Putamen (tissue), 1 donor: ENCODE results near the gene AKR1B1.
"Not testable (repeated sequence)": the region's sequence is repeated elsewhere in the genome, so short reads cannot be mapped to it uniquely, and the experiment has no call there.

ENCODE experiments used
- DNase-seq: peaks from one replicate; pipeline ENCODE4 v3.0.0-alpha.2; 2016; ENCODE audit warnings: low spot score

Gene AKR1B1

GRCh38 chr7:134458806-134459698 lies at the start of gene AKR1B1:
TSS of gene AKR1B1 (minus strand) at chr7:134459100. CDS start at chr7:134459062, 38 bp downstream.
- DNase-seq: peak; percentile 91

DNA sequence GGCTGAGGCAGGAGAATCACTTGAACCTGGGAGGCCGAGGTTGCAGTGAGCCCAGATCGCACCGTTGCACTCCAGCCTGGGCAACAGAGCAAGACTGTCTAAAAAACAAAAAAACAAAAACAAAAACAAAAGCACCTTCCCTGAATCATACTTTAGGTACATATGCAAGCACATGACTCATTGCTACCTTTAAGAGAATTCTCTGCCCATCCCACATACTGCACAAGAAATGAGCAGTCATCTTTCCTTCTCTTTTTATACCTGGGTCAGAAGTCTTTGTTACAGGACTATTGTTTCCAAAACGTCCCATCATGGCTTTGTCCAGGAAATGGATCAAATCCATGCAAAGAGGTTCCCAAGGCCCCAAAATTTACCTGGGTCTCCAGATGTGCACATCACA lies 47.0 kb upstream of the AKR1B1 start:
- no peak for DNase-seq

GRCh38 chr7:134504660-134505164 lies 45.8 kb upstream of the AKR1B1 start:
- no peak for DNase-seq

- DNase-seq: no peak
These were observed 43.8 kb upstream of the AKR1B1 start for GRCh38 chr7:134502463-134503371.

GRCh38 chr7:134500982-134501381 lies 42.1 kb upstream of the AKR1B1 start:
- DNase-seq: no peak

- DNase-seq: no peak
These were observed 41.5 kb upstream of the AKR1B1 start for GRCh38 chr7:134500406-134500805.

DNA sequence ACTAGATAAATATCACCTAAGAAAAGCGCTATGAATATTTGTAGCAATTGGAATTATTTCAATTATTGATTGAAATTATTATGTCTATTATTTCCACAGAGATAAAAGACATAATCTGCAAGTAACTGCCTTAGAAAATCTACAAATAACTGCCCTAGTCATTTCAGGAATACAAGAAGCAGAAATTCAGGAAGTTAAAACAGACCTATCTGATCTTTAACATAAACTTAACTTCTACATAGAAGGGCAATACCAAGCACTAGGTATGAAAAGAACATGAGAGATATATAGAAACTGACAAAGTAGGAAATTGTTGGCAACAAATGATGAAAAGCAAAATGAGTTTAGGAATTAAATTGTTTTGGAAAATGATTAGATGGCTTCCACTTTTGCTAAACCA lies 36.6 kb upstream of the AKR1B1 start:
- no peak for DNase-seq

- no peak for DNase-seq
These were observed 34.2 kb upstream of the AKR1B1 start for GRCh38 chr7:134493091-134493490.

DNA sequence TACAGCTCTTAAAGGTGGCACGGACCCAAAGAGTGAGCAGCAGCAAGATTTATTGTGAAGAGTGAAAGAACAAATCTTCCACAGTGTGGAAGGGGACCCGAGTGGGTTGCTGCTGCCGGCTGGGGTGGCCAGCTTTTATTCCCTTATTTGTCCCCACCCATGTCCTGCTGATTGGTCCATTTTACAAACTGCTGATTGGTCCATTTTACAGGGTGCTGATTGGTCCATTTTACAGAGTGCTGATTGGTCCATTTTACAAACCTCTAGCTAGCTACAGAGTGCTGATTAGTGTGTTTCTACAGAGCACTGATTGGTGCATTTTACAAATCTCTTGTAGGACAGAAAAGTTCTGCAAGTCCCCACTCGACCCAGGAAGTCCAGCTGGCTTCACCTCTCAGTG lies 28.8 kb upstream of the AKR1B1 start:
- not testable (repeated sequence) for DNase-seq

DNA sequence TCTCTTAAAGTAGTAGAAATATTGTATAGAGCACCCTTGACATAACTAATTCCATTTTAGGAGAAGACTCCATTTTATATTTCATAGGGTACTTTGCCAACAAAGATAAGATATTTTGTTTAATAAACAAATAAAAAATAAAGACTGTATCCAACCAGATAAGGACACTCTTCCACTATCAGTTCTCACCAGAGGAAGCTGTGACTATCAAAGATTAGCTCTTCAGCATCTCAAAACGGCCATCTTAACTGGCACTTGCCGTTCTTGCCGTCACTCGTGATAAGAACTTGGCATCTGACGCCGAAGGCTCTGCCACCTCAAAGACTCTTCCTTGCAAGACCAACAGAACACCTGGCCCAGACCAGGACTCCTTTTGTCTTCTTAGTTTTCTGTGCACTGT lies 26.3 kb upstream of the AKR1B1 start:
- no peak for DNase-seq

GRCh38 chr7:134483296-134483695 lies 24.4 kb upstream of the AKR1B1 start:
- no peak for DNase-seq

DNA sequence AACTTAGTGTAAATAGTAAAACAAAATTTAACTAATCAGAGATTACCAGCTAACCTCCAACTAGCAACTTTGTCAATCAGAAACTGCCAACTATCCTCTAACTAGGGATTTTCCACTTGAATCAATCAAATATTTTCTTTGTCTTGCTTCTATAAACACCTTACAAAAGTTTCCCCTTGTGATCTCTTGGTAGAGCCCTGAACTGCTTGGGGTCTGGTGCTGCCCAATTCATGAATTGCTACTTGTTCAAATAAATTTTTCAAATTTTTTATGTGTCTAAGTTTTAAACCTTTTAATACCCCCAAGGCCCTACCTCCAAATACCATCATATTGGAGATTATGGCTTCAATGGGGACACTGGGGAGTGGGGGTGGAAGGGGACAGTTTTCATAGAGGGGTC lies 24.0 kb upstream of the AKR1B1 start:
- DNase-seq: no peak

DNA sequence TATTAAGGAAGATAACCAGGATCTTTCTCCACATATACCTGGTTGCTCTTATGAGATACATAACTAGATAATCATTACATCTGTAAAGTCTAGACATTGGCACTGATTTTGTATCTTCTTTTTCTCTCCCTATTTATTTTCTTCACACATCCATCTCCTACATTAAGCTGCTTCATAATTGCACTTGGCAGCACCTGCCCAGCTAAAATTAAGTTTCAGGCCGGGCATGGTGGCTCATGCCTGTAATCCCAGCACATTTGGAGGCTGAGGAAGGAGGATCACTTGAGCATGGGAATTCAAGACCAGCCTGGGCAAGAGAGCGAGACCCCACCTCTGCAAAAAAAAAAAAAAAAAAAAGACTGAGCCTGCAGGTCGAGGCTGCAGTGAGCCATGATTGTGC lies 22.3 kb upstream of the AKR1B1 start:
- no peak for DNase-seq

DNA sequence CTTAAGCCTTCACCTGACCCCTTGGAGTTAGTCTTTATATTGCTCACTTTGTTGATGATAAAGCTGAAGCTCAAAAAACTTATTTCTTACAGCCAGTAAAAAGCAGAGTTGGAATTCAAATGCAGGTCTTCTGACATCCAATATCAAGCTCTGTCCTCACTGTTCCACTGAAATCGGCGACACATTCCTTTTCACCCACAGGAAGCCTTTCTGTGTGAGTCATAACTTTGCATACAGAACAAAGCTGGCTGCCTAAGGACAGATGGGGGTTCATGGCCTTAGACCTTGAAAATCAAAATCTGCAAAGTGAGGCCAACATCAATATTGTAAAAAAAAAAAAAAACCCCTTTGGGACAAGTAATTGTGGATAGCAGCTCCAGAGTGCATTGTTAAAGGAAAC lies 21.8 kb upstream of the AKR1B1 start:
- DNase-seq: no peak

GRCh38 chr7:134480202-134480601 lies 21.3 kb upstream of the AKR1B1 start:
- no peak for DNase-seq

- no peak for DNase-seq
These were observed 19.8 kb upstream of the AKR1B1 start for GRCh38 chr7:134478707-134479106.

- DNase-seq: no peak
These were observed 19.1 kb upstream of the AKR1B1 start for GRCh38 chr7:134477954-134478353.

- DNase-seq: no peak
These were observed 17.1 kb upstream of the AKR1B1 start for GRCh38 chr7:134476044-134476443.

DNA sequence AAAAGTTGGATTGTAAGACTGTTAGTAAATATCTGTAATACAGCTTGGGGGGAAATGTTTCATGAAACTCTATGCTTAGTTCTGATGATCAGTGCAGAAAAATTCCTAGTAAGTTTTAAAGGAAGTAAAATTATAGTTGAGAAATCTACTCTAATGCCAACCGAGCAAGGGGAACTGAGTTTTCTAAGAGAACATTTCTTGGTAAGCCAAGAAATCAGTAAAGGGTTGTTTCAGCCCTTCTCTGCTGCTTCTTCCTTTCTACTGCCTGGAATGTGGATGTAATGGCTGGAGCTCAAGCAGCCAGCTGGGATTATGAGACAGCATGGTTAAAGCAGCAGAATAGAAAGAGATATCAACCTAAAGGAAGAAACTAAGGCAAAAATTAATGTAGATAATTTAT lies 15.9 kb upstream of the AKR1B1 start:
- no peak for DNase-seq

GRCh38 chr7:134473861-134474291 lies 15.0 kb upstream of the AKR1B1 start:
- no peak for DNase-seq

GRCh38 chr7:134472572-134473244 lies 13.8 kb upstream of the AKR1B1 start:
- no peak for DNase-seq

DNA sequence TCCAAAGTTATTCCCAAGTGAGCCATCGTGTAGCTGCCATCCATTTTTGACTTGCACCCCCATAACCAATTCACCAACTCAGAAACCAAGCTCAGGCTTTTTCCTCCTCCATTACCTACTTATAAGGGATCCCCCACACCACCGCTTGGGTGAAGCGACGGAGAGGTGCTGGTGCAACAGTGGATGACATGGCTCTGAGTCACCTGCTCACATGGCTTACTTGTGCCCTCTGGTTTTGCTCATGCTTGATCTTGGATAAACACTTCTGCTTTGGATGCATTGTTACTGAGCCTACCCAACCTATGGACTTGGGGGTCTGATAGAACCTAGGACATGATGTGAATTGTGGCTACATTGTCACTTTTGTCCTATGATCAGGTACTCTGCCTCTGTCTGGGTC lies 12.0 kb upstream of the AKR1B1 start:
- no peak for DNase-seq
